ENCODE data around the gene SLC7A1. TPM values are rescaled to one million over a fixed set of nuclear protein-coding genes. Genes with fewer than 3 reads are reported as not detected.

Gene SLC7A1
- polyA plus RNA-seq, 2 of the 4 experiments (the other 2 are of a cell fraction) = 19.9 to 24.8 TPM

GRCh38 chr13:29515372-29515771, 80.1 kb downstream of the SLC7A1 start:
- ChIA-PET POLR2A (no interaction called here), CTCF (no interaction called here)
- Histone ChIP-seq H3K4me1 (no peaks in the 10 kb centered on the region), H3K9me3 (no peaks in the 10 kb centered on the region), H3K27ac (no peak overlapping the region), H3K4me3 (no peak overlapping the region), H3K4me2 (no peak overlapping the region)
- TF ChIP-seq RNF2 (IDR thresholded peaks at IDR 0.05; ENCODE audit: borderline replicate concordance, low read depth) (no peak), HES2 (IDR thresholded peaks at IDR 0.05) (no peak), CBX8 (IDR thresholded peaks at IDR 0.05) (no peak), CTCF (IDR thresholded peaks at IDR 0.05) (no peak), ZFP36 (IDR thresholded peaks at IDR 0.05; ENCODE audit: borderline replicate concordance, partially characterized antibody) (no peak)
- FAIRE-seq = no peak
- ATAC-seq = no peak
- 92% methylated on average over 5 of the region's 7 CpGs for WGBS (ENCODE audit: missing lambda C conversion rate)
- no peak for DNase-seq (ENCODE audit: low read depth in 1 of 2, low spot score in 1 of 2)

GRCh38 chr13:29514720-29515310, 80.7 kb downstream of the SLC7A1 start:
- Histone ChIP-seq H3K4me2 (no peak overlapping the region), H3K4me1 (no peaks in the 10 kb centered on the region), H3K27ac (no peak overlapping the region), H3K9me3 (no peaks in the 10 kb centered on the region), H3K4me3 (no peak overlapping the region)
- ChIA-PET POLR2A (no interaction called here), CTCF (no interaction called here)
- DNase-seq (ENCODE audit: low read depth in 1 of 2, low spot score in 1 of 2) (no peak), FAIRE-seq (no peak), ATAC-seq (no peak)
- TF ChIP-seq ELK1 (IDR thresholded peaks at IDR 0.05; ENCODE audit: low read depth, low read length) (no peak), RAD21 (conservative IDR thresholded peaks at IDR 0.05 in 1 of 2, IDR thresholded peaks at IDR 0.05 in 1 of 2) (no peak), SMC3 (IDR thresholded peaks at IDR 0.05) (no peak), MAX (IDR thresholded peaks at IDR 0.05) (no peak), NPAS2 (CRISPR knock-in tag; IDR thresholded peaks at IDR 0.05; ENCODE audit: borderline replicate concordance) (no peak), HEYL (CRISPR knock-in tag; IDR thresholded peaks at IDR 0.05) (no peak), GATA3 (IDR thresholded peaks at IDR 0.05; ENCODE audit: borderline replicate concordance) (no peak), E2F6 (IDR thresholded peaks at IDR 0.05; ENCODE audit: borderline replicate concordance, low read depth) (no peak), CBX8 (IDR thresholded peaks at IDR 0.05) (no peak), ZFP36 (IDR thresholded peaks at IDR 0.05; ENCODE audit: borderline replicate concordance, partially characterized antibody) (no peak), HOXB13 (CRISPR knock-in tag; IDR thresholded peaks at IDR 0.05; ENCODE audit: low read depth) (no peak), RNF2 (IDR thresholded peaks at IDR 0.05; ENCODE audit: borderline replicate concordance, low read depth) (no peak), RFX5 (IDR thresholded peaks at IDR 0.05) (no peak), EHF (CRISPR knock-in tag; IDR thresholded peaks at IDR 0.05) (no peak), EHMT2 (IDR thresholded peaks at IDR 0.05; ENCODE audit: low read depth) (no peak)
- 83% methylated on average over 9 of the region's 13 CpGs for WGBS (ENCODE audit: missing lambda C conversion rate)

- no peak for TF ChIP-seq TP53 (CRISPR knock-in tag; IDR thresholded peaks at IDR 0.05)
- POLR2A ChIA-PET = no interaction called here
- H3K4me1 ChIP-seq = no peaks in the 10 kb centered on the region
- no peak for DNase-seq (ENCODE audit: low read depth in 1 of 2, low spot score in 1 of 2)
- no peak overlapping the region for H3K27ac ChIP-seq
- 94% methylated on average over 11 of the region's 32 CpGs for WGBS (ENCODE audit: missing lambda C conversion rate)
- FAIRE-seq = no peak
- no peaks in the 10 kb centered on the region for H3K9me3 ChIP-seq
- no peak overlapping the region for H3K4me3 ChIP-seq
- no peak overlapping the region for H3K4me2 ChIP-seq
- no peak for ATAC-seq
- CTCF ChIA-PET = no interaction called here
Observed at GRCh38 chr13:29513981-29514719, 81.3 kb downstream of the SLC7A1 start.

Measured in A549 (cell line).